SK-N-SH treated with all-trans-retinoic acid at 6 μM for 48 hours (cell line): ENCODE measurements around the gene CD83.

Source experiments
- ARNTL ChIP-seq: fragments of 450-650 bp; formaldehyde crosslinking; IDR thresholded peaks from 2 replicates; pipeline ENCODE4 v1.5.0; 2020; ENCODE audit warnings: low read depth, mild to moderate bottlenecking, moderate library complexity, borderline replicate concordance
- CREB5 ChIP-seq: fragments of 250-450 bp; sonication (Bioruptor Pico); IDR thresholded peaks from 2 replicates; pipeline ENCODE4 v1.5.1; 2020; ENCODE audit warnings: low read depth, mild to moderate bottlenecking, moderate library complexity
- ESRRG ChIP-seq: fragments of 250-450 bp; sonication (Bioruptor Pico); IDR thresholded peaks from 2 replicates; pipeline ENCODE4 v1.6.1; 2021; ENCODE audit warnings: mild to moderate bottlenecking
- PATZ1 ChIP-seq: fragments of 250-450 bp; sonication (Bioruptor Pico); IDR thresholded peaks from 2 replicates; pipeline ENCODE4 v1.8.0; 2020; ENCODE audit warnings: mild to moderate bottlenecking, moderate library complexity, borderline replicate concordance
- PPARA ChIP-seq: fragments of 250-450 bp; sonication (Bioruptor Pico); IDR thresholded peaks from 2 replicates; pipeline ENCODE4 v1.5.0; 2020; ENCODE audit warnings: mild to moderate bottlenecking, borderline replicate concordance
- TCF4 ChIP-seq: fragments of 250-450 bp; sonication (Bioruptor Pico); IDR thresholded peaks from 2 replicates; pipeline ENCODE4 v1.8.0; 2021; ENCODE audit warnings: mild to moderate bottlenecking, moderate library complexity, borderline replicate concordance
- ZFP3 ChIP-seq: fragments of 250-450 bp; sonication (Bioruptor Pico); IDR thresholded peaks from 2 replicates; pipeline ENCODE4 v1.5.0; 2020; ENCODE audit warnings: mild to moderate bottlenecking, moderate library complexity
- ZFP30 ChIP-seq: fragments of 450-650 bp; formaldehyde crosslinking; IDR thresholded peaks from 2 replicates; pipeline ENCODE4 v1.5.0; 2022; ENCODE audit warnings: mild to moderate bottlenecking, moderate library complexity
- ZNF565 ChIP-seq: fragments of 450-650 bp; formaldehyde crosslinking; conservative IDR thresholded peaks from 2 replicates; pipeline ENCODE4 v1.5.0; 2020; ENCODE audit warnings: low read depth, mild to moderate bottlenecking, moderate library complexity

DNA sequence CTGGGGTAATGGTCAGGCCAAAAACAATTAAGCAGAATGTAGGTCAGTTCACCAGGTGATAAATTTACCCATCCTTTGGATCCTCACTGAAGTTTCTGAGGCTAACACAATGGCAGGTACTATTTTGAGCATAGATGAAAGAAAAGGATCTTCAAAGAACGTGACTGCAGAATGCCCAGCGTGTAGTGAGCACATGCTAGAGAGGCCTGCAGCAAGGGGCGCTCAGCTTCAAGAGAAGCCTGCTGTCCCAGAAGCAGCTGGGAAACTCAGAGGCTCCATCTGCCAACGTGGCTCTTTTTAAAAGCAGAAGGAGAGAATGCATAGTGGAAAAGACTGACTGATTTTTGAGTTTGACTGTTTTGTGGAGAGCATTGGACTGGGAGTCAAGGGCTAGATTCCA lies 57.4 kb downstream of the CD83 start:
- TF ChIP-seq CREB5 (CRISPR knock-in tag) (no peak), ESRRG (CRISPR knock-in tag) (no peak), PPARA (no peak), ARNTL (CRISPR knock-in tag) (no peak), PATZ1 (CRISPR knock-in tag) (no peak), ZFP30 (CRISPR knock-in tag) (no peak), ZNF565 (no peak), ZFP3 (CRISPR knock-in tag) (no peak), TCF4 (CRISPR knock-in tag) (no peak)
